ENCODE results near the gene PPFIA1. TPM values are rescaled to one million over a fixed set of nuclear protein-coding genes. Genes with fewer than 3 reads are reported as not detected.
"Not testable (repeated sequence)": the region's sequence is repeated elsewhere in the genome, so short reads cannot be mapped to it uniquely, and the experiment has no call there.

Gene PPFIA1
- total RNA-seq, 1 experiment from 2014 or later, result 113 TPM

- ChIA-PET CTCF (no interaction called here), POLR2A (ENCODE audit: low non-redundant PET) (no interaction called here)
- no peak overlapping the region for H3K4me3 ChIP-seq (ENCODE audit: low read depth, low read length, poor library complexity, severe bottlenecking)
- no peak for TF ChIP-seq CTCF (conservative IDR thresholded peaks at IDR 0.05; ENCODE audit: low read depth, low read length)
- no peaks in the 10 kb centered on the region for H3K9me3 ChIP-seq (ENCODE audit: low read depth, low read length, poor library complexity, severe bottlenecking)
- peak overlapping the region; percentile 46 for H3K27ac ChIP-seq (ENCODE audit: low read depth, low read length, poor library complexity, severe bottlenecking)
- intact Hi-C loops (cut with micrococcal nuclease; ENCODE audit: unreplicated experiment), result no loop called here
- BruUV-seq (replicated peaks), result no TSS peak
- no peaks in the 10 kb centered on the region for H3K27me3 ChIP-seq (replicated peaks; ENCODE audit: insufficient read depth, low read depth, low read length, poor library complexity)
- DNase-seq (ENCODE audit: low spot score), result no peak
- peaks cover 70% of the 10 kb centered on the region for H3K36me3 ChIP-seq (ENCODE audit: insufficient read depth, low read length, poor library complexity, severe bottlenecking)
- no peaks in the 10 kb centered on the region for H3K4me1 ChIP-seq (ENCODE audit: insufficient read depth, low read length, poor library complexity, severe bottlenecking)
Observed at GRCh38 chr11:70407121-70407520, 136.6 kb downstream of the PPFIA1 start.

GRCh38 chr11:70407814-70408213 is 137.3 kb downstream of the PPFIA1 start:
- Histone ChIP-seq H3K27ac (ENCODE audit: low read depth, low read length, poor library complexity, severe bottlenecking) (no peak overlapping the region), H3K27me3 (replicated peaks; ENCODE audit: insufficient read depth, low read depth, low read length, poor library complexity) (no peaks in the 10 kb centered on the region), H3K4me1 (ENCODE audit: insufficient read depth, low read length, poor library complexity, severe bottlenecking) (no peaks in the 10 kb centered on the region), H3K36me3 (ENCODE audit: insufficient read depth, low read length, poor library complexity, severe bottlenecking) (peaks cover 77% of the 10 kb centered on the region), H3K9me3 (ENCODE audit: low read depth, low read length, poor library complexity, severe bottlenecking) (no peaks in the 10 kb centered on the region), H3K4me3 (ENCODE audit: low read depth, low read length, poor library complexity, severe bottlenecking) (no peak overlapping the region)
- ChIA-PET CTCF (no interaction called here), POLR2A (ENCODE audit: low non-redundant PET) (no interaction called here)
- TF ChIP-seq EZH2 (IDR thresholded peaks at IDR 0.05; ENCODE audit: borderline replicate concordance, low read depth, low read length, poor library complexity, severe bottlenecking), result no peak
- TF ChIP-seq CTCF (conservative IDR thresholded peaks at IDR 0.05; ENCODE audit: low read depth, low read length), result no peak
- no peak for DNase-seq (ENCODE audit: low spot score)
- BruUV-seq (replicated peaks), result no TSS peak
- intact Hi-C loops (cut with micrococcal nuclease; ENCODE audit: unreplicated experiment), result no loop called here

- H3K27ac ChIP-seq (ENCODE audit: low read depth, low read length, poor library complexity, severe bottlenecking); intact Hi-C loops (cut with micrococcal nuclease; ENCODE audit: unreplicated experiment): not testable (repeated sequence)
Observed at GRCh38 chr11:70408326-70408725, 137.8 kb downstream of the PPFIA1 start.

GRCh38 chr11:70409437-70409836 is 138.9 kb downstream of the PPFIA1 start:
- Histone ChIP-seq H3K9me3 (ENCODE audit: low read depth, low read length, poor library complexity, severe bottlenecking) (no peaks in the 10 kb centered on the region), H3K27ac (ENCODE audit: low read depth, low read length, poor library complexity, severe bottlenecking) (no peak overlapping the region), H3K36me3 (ENCODE audit: insufficient read depth, low read length, poor library complexity, severe bottlenecking) (peaks cover 91% of the 10 kb centered on the region), H3K4me3 (ENCODE audit: low read depth, low read length, poor library complexity, severe bottlenecking) (no peak overlapping the region), H3K27me3 (replicated peaks; ENCODE audit: insufficient read depth, low read depth, low read length, poor library complexity) (no peaks in the 10 kb centered on the region), H3K4me1 (ENCODE audit: insufficient read depth, low read length, poor library complexity, severe bottlenecking) (no peaks in the 10 kb centered on the region)
- ChIA-PET CTCF (no interaction called here), POLR2A (ENCODE audit: low non-redundant PET) (no interaction called here)
- no TSS peak for BruUV-seq (replicated peaks)
- intact Hi-C loops (cut with micrococcal nuclease; ENCODE audit: unreplicated experiment), result no loop called here
- DNase-seq (ENCODE audit: low spot score), result no peak
- no peak for TF ChIP-seq CTCF (conservative IDR thresholded peaks at IDR 0.05; ENCODE audit: low read depth, low read length)
- no peak for TF ChIP-seq EZH2 (IDR thresholded peaks at IDR 0.05; ENCODE audit: borderline replicate concordance, low read depth, low read length, poor library complexity, severe bottlenecking)

More at GRCh38 chr11:70408326-70408725, 137.8 kb downstream of the PPFIA1 start:
- H3K4me1 ChIP-seq (ENCODE audit: insufficient read depth, low read length, poor library complexity, severe bottlenecking); DNase-seq (ENCODE audit: low spot score); BruUV-seq (replicated peaks); H3K27me3 ChIP-seq (replicated peaks; ENCODE audit: insufficient read depth, low read depth, low read length, poor library complexity); H3K4me3 ChIP-seq (ENCODE audit: low read depth, low read length, poor library complexity, severe bottlenecking); H3K9me3 ChIP-seq (ENCODE audit: low read depth, low read length, poor library complexity, severe bottlenecking); POLR2A ChIA-PET (ENCODE audit: low non-redundant PET); CTCF ChIA-PET: not testable (repeated sequence)
- H3K36me3 ChIP-seq (ENCODE audit: insufficient read depth, low read length, poor library complexity, severe bottlenecking), result peaks cover 83% of the 10 kb centered on the region

All from A673 (cell line).